Neuronal stem cell (in vitro differentiated cells): ENCODE data around the gene GPATCH1.
A peak's percentile ranks its signal among the peaks of the same experiment; 100 is the strongest.

ENCODE experiments used
- DNase-seq: peaks from one replicate; pipeline ENCODE4 v3.0.0-alpha.2; 2013; ENCODE audit warnings: low spot score
- H2AFZ ChIP-seq: one replicate; pipeline ENCODE4 v1.6.1; 2013; ENCODE audit warnings: mild to moderate bottlenecking, low read length, inconsistent platforms
- H2AK5ac ChIP-seq: 2 replicates; pipeline ENCODE4 v1.6.1; 2013; ENCODE audit warnings: low read depth, mild to moderate bottlenecking, inconsistent platforms, low read length, moderate library complexity, mixed read lengths
- H2BK120ac ChIP-seq: 2 replicates; pipeline ENCODE4 v1.6.1; 2013; ENCODE audit warnings: low read depth, mild to moderate bottlenecking, inconsistent platforms, low read length, moderate library complexity, mixed read lengths
- H2BK12ac ChIP-seq: one replicate; pipeline ENCODE4 v1.6.1; 2013; ENCODE audit warnings: low read length, inconsistent platforms
- H2BK15ac ChIP-seq: 2 replicates; pipeline ENCODE4 v1.6.1; 2013; ENCODE audit warnings: mild to moderate bottlenecking, low read length, inconsistent platforms, mixed read lengths
- H2BK5ac ChIP-seq: one replicate; pipeline ENCODE4 v1.6.1; 2013; ENCODE audit warnings: inconsistent platforms, mild to moderate bottlenecking, low read length, moderate library complexity
- H3K14ac ChIP-seq: one replicate; pipeline ENCODE4 v1.6.1; 2013; ENCODE audit warnings: low read length, inconsistent platforms
- H3K18ac ChIP-seq: 2 replicates; pipeline ENCODE4 v1.6.1; 2013; ENCODE audit warnings: low read length, inconsistent platforms
- H3K23ac ChIP-seq: 2 replicates; pipeline ENCODE4 v1.6.1; 2013; ENCODE audit warnings: low read depth, mild to moderate bottlenecking, mixed read lengths, low read length, inconsistent platforms; ENCODE audit not compliant: poor library complexity
- H3K27ac ChIP-seq: replicated peaks from 3 replicates; pipeline ENCODE4 v1.5.1; 2013; ENCODE audit warnings: low read length, inconsistent platforms
- H3K27me3 ChIP-seq, 3 experiments: 2 replicates each; pipeline ENCODE4 v1.6.1; 2013; ENCODE audit warnings: low read length in 3 of 3, mild to moderate bottlenecking in 2 of 3, inconsistent platforms in 1 of 3, low read depth in 1 of 3, mixed read lengths in 1 of 3, moderate library complexity in 1 of 3; ENCODE audit not compliant: control insufficient read depth in 3 of 3, insufficient read depth in 3 of 3
- H3K36me3 ChIP-seq, 2 donors: replicated peaks in 1 of 2; 2 replicates each; pipeline ENCODE4 v1.6.1; 2013; ENCODE audit warnings: low read length in 2 of 2; ENCODE audit not compliant: control insufficient read depth in 2 of 2, insufficient read depth in 2 of 2
- H3K4ac ChIP-seq: 2 replicates; pipeline ENCODE4 v1.6.1; 2013; ENCODE audit warnings: inconsistent platforms, mild to moderate bottlenecking, low read length, moderate library complexity
- H3K4me1 ChIP-seq, 2 donors: 1 replicate in 1 of 2; 2 replicates in 1 of 2; pipeline ENCODE4 v1.6.1; 2013; ENCODE audit warnings: low read length in 2 of 2, low read depth in 1 of 2; ENCODE audit not compliant: control insufficient read depth in 2 of 2, insufficient read depth in 1 of 2
- H3K4me2 ChIP-seq: one replicate; pipeline ENCODE4 v1.6.1; 2013; ENCODE audit warnings: mild to moderate bottlenecking, low read length, inconsistent platforms; ENCODE audit not compliant: insufficient read depth, poor library complexity, severe bottlenecking
- H3K4me3 ChIP-seq, 2 donors: 2 replicates each; pipeline ENCODE4 v1.5.1; 2013; ENCODE audit warnings: low read length in 2 of 2, mild to moderate bottlenecking in 2 of 2, inconsistent platforms in 1 of 2, moderate library complexity in 1 of 2
- H3K79me1 ChIP-seq: one replicate; pipeline ENCODE4 v1.6.1; 2013; ENCODE audit warnings: low read depth, mild to moderate bottlenecking, inconsistent platforms, low read length, moderate library complexity
- H3K9ac ChIP-seq: one replicate; pipeline ENCODE4 v1.6.1; 2013; ENCODE audit warnings: mild to moderate bottlenecking, low read depth, low read length, inconsistent platforms; ENCODE audit not compliant: poor library complexity
- H3K9me3 ChIP-seq, 2 donors: replicated peaks in 1 of 2; 2 replicates each; pipeline versions ENCODE3 to v1.6.1; 2013; ENCODE audit warnings: low read length in 2 of 2, mild to moderate bottlenecking in 2 of 2, inconsistent platforms in 1 of 2, low read depth in 1 of 2, mixed read lengths in 1 of 2, moderate library complexity in 1 of 2; ENCODE audit not compliant: control insufficient read depth in 2 of 2, insufficient read depth in 1 of 2
- H4K8ac ChIP-seq: one replicate; pipeline ENCODE4 v1.6.1; 2013; ENCODE audit warnings: low read depth, mild to moderate bottlenecking, inconsistent platforms, low read length, moderate library complexity
- H4K91ac ChIP-seq: one replicate; pipeline ENCODE4 v1.6.1; 2013; ENCODE audit warnings: low read length, low read depth, mild to moderate bottlenecking, inconsistent platforms; ENCODE audit not compliant: poor library complexity
- WGBS, 2 donors: extraction: QIAGEN DNeasy Blood & Tissue Kit; methylation state at CpG; one replicate each; pipeline ENCODE4 v1.1.7; 2013; ENCODE audit warnings: missing lambda C conversion rate in 2 of 2, mixed read lengths in 1 of 2; ENCODE audit not compliant: insufficient read length in 2 of 2, insufficient replicate concordance in 1 of 2; ENCODE audit errors: extremely low coverage in 2 of 2; 5-methylcytosine and 5-hydroxymethylcytosine counted together

Gene GPATCH1

DNA sequence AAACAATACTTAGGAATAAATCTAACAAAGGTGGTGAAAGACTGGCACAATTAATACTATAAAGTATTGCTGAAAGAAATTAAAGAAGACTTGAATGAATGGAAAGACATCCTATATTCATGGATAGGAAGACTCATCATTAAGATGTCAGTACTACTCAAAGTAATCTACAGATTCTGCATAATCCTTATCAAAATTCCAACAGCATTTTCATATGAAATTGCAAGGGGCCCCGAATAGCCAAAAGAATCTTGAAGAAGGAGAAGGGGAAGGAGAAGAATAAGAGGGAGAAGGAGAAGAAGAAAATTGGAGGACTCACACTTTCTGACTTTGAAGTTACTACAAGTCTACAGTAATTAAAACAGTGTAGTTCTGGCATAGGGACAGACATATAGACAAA, 87.5 kb downstream of the GPATCH1 start:
- Histone ChIP-seq H3K36me3 (no peaks in the 10 kb centered on the region), H3K4me1 (peaks cover 2 to 6% of the 10 kb centered on the region in 2 donors), H3K4me3 (no peak overlapping the region), H3K9ac (no peak overlapping the region), H3K14ac (no peak overlapping the region), H2AK5ac (no peak overlapping the region), H2BK15ac (no peak overlapping the region), H4K91ac (no peak overlapping the region), H3K27me3 (no peaks in the 10 kb centered on the region), H3K4ac (no peak overlapping the region), H3K79me1 (no peaks in the 10 kb centered on the region), H2BK5ac (no peak overlapping the region), H4K8ac (no peak overlapping the region), H2BK120ac (no peak overlapping the region), H3K23ac (no peak overlapping the region), H3K4me2 (no peak overlapping the region), H3K18ac (no peak overlapping the region), H3K27ac (no peak overlapping the region), H2BK12ac (no peak overlapping the region), H3K9me3 (peaks cover 0 to 25% of the 10 kb centered on the region in 2 donors), H2AFZ (no peak overlapping the region)
- DNase-seq, result no peak
- no CpG with 5 or more reads among the region's 1 CpG for WGBS, 2 donors

DNA sequence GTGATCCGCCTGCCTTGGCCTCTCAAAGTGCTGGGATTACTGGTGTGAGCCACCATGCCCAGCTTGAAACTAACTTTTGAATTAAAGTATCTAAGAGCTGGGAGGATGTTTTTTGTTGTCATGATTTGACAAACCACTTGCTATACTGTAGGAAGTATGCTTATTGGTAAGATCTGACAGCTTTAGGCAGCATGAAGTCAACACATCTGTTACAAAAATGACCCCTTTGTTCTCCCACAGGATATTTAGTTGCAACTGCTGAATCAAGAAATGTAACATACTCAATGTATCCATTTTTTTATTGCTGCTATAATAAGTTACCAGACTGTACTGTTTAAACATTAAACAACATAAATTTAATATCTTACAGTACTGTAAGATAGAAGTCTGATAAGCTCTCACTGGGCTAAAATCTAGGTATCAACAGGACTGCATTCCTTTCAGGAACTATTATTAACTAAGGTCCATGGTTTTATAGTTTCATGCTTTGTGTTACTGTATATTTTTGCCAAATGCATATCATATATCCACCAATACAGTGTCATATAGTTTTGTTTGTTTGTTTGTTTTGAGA, 90.3 kb downstream of the GPATCH1 start:
- H4K91ac ChIP-seq, result no peak overlapping the region
- H2BK15ac ChIP-seq, result no peak overlapping the region
- H3K4ac ChIP-seq, result no peak overlapping the region
- DNase-seq, result no peak
- no peak overlapping the region for H3K23ac ChIP-seq
- H4K8ac ChIP-seq, result no peak overlapping the region
- no CpG with 5 or more reads among the region's 1 CpG for WGBS, 2 donors
- H3K79me1 ChIP-seq, result no peaks in the 10 kb centered on the region
- no peak overlapping the region for H3K4me2 ChIP-seq
- H2BK120ac ChIP-seq, result no peak overlapping the region
- H2AK5ac ChIP-seq, result no peak overlapping the region
- H2BK12ac ChIP-seq, result no peak overlapping the region
- peaks cover 8 to 11% of the 10 kb centered on the region in 2 donors for H3K4me1 ChIP-seq
- no peak overlapping the region for H3K4me3 ChIP-seq
- no peaks in the 10 kb centered on the region for H3K36me3 ChIP-seq
- H2BK5ac ChIP-seq, result no peak overlapping the region
- H2AFZ ChIP-seq, result no peak overlapping the region
- H3K27me3 ChIP-seq, result no peaks in the 10 kb centered on the region
- H3K9me3 ChIP-seq, result peaks cover 0 to 25% of the 10 kb centered on the region in 2 donors
- H3K9ac ChIP-seq, result no peak overlapping the region
- no peak overlapping the region for H3K14ac ChIP-seq
- no peak overlapping the region for H3K27ac ChIP-seq
- no peak overlapping the region for H3K18ac ChIP-seq

DNA sequence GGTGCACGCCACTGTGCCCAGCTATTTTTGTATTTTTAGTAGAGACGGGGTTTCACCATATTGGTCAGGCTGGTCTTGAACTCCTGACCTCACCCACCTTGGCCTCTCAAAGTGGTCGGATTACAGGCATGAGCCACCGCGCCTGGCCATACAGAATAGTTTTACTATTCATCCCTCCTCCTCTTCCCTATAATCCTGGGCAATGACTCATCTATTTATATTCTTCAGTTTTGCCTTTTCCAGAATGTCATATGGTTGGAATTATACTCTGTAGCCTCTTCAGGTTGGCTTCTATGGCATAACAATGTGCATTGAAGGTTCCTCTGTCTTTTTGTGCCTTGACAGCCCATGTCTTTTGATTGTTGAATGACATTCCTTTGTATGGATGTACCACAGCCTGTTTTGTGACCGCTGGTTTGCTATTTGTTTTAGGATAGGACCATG, 91.0 kb downstream of the GPATCH1 start:
- Histone ChIP-seq H3K4me2 (no peak overlapping the region), H4K8ac (no peak overlapping the region), H3K14ac (no peak overlapping the region), H2BK5ac (no peak overlapping the region), H3K4me1 (peaks cover 8 to 11% of the 10 kb centered on the region in 2 donors), H3K27ac (no peak overlapping the region), H3K79me1 (no peaks in the 10 kb centered on the region), H3K18ac (no peak overlapping the region), H3K9ac (no peak overlapping the region), H2BK120ac (no peak overlapping the region), H3K27me3 (no peaks in the 10 kb centered on the region), H3K23ac (no peak overlapping the region), H2BK15ac (no peak overlapping the region), H3K36me3 (no peaks in the 10 kb centered on the region), H3K4me3 (no peak overlapping the region), H3K9me3 (peaks cover 0 to 25% of the 10 kb centered on the region in 2 donors), H2BK12ac (no peak overlapping the region), H2AK5ac (no peak overlapping the region), H3K4ac (no peak overlapping the region), H2AFZ (no peak overlapping the region), H4K91ac (no peak overlapping the region)
- WGBS, 2 donors, result no CpG with 5 or more reads among the region's 6 CpGs
- no peak for DNase-seq

DNA sequence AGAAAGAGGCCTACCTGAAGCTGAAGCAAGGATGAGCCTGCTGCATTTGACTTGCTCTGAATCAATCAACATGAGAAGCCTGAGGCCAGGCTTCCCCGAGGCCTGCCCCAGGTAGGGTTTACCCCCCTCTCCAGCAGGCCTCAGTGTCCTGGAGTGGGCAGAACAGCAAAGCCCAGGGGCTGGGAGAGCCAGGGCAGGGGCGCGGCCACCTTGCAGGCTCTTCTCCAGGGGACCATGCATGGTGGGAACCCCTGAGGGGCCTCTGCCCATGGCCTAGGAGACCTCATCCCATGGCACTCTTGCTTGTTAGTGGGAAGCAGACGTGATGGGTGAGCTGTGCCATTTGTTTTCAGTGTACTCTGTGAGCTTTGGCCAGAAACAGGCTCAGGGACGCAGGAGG, 93.2 kb downstream of the GPATCH1 start:
- no peak overlapping the region for H3K9ac ChIP-seq

More for the DNA sequence above, 93.2 kb downstream of the GPATCH1 start:
- no peak overlapping the region for H2BK120ac ChIP-seq
- H3K27ac ChIP-seq, result no peak overlapping the region
- H3K18ac ChIP-seq, result no peak overlapping the region
- no peak overlapping the region for H3K14ac ChIP-seq
- no peaks in the 10 kb centered on the region for H3K79me1 ChIP-seq
- DNase-seq, result no peak
- H2BK15ac ChIP-seq, result no peak overlapping the region
- H3K36me3 ChIP-seq, result no peaks in the 10 kb centered on the region
- H3K4ac ChIP-seq, result no peak overlapping the region
- peak overlapping the region; percentile 13 for H2BK5ac ChIP-seq
- no peak overlapping the region for H2AFZ ChIP-seq
- H3K9me3 ChIP-seq, result peaks cover 0 to 12% of the 10 kb centered on the region in 2 donors
- no peak overlapping the region for H4K8ac ChIP-seq
- no peak overlapping the region for H3K4me2 ChIP-seq
- WGBS, 2 donors, result no CpG with 5 or more reads among the region's 5 CpGs
- no peak overlapping the region for H2AK5ac ChIP-seq
- H2BK12ac ChIP-seq, result no peak overlapping the region
- H3K4me3 ChIP-seq, result no peak overlapping the region
- peaks cover 11 to 14% of the 10 kb centered on the region in 2 donors for H3K4me1 ChIP-seq
- no peaks in the 10 kb centered on the region for H3K27me3 ChIP-seq
- H3K23ac ChIP-seq, result peak overlapping the region; percentile 71
- no peak overlapping the region for H4K91ac ChIP-seq
